ENCODE results near the gene GALNTL6.

GRCh38 chr4:173061160-173061559 lies 1248.0 kb downstream of the GALNTL6 start:
- TF ChIP-seq EZH2 (IDR thresholded peaks at IDR 0.05; ENCODE audit: insufficient read depth, low read length) (no peak), CTCF (IDR thresholded peaks at IDR 0.05; ENCODE audit: insufficient read depth, low read depth, low read length) (no peak)
